Measurements from ENCODE around the gene C1QL4. TPM values are rescaled to one million over a fixed set of nuclear protein-coding genes. Genes with fewer than 3 reads are reported as not detected.

The C1QL4 gene
- total and polyA plus RNA-seq, 2 of the 8 experiments (the other 6 are each of a cell fraction or from before 2014, with no cell fraction given) = 0.28 to 0.63 TPM

- Histone ChIP-seq H4K5ac (ENCODE audit: insufficient read length, low read depth, low read length) (no peak overlapping the region), H2AK5ac (ENCODE audit: low read depth, low read length) (no peak overlapping the region), H3K27ac (ENCODE audit: low read depth, low read length) (no peak overlapping the region), H3K4me3 (ENCODE audit: extremely low read depth in 1 of 4, insufficient read depth in 2 of 4, low read depth in 3 of 4, low read length in 4 of 4) (peak overlapping the region; percentile 9 to 51 (median 22); a peak in 4 of 8 replicates), H4K8ac (ENCODE audit: extremely low read depth, insufficient read depth, low read length) (no peak overlapping the region), H3K79me2 (ENCODE audit: control insufficient read depth in 1 of 2, insufficient read depth in 2 of 2, low read length in 2 of 2) (no peaks in the 10 kb centered on the region), H3K56ac (replicated peaks; ENCODE audit: insufficient read length, low read depth, low read length) (no peak overlapping the region), H3K27me3 (replicated peaks in 1 of 4; ENCODE audit: control insufficient read depth in 3 of 4, extremely low read depth in 1 of 4, insufficient read depth in 3 of 4, low read length in 3 of 4) (peaks cover 44 to 63% (median 55%) of the 10 kb centered on the region in 4 experiments), H3K4me1 (replicated peaks in 1 of 4; ENCODE audit: control insufficient read depth in 3 of 4, insufficient read depth in 4 of 4, low read length in 3 of 4) (peaks cover 0 to 9% (median 4%) of the 10 kb centered on the region in 4 experiments; a peak in 6 of 7 replicates), H3K9me3 (ENCODE audit: insufficient read depth in 2 of 2, low read depth in 1 of 2, low read length in 1 of 2) (peaks cover 0 to 6% of the 10 kb centered on the region in 2 experiments; a peak in 1 of 4 replicates), H4K91ac (replicated peaks; ENCODE audit: insufficient read length, low read length) (no peak overlapping the region), H2BK120ac (replicated peaks; ENCODE audit: low read depth, low read length) (no peak overlapping the region), H3K4ac (replicated peaks; ENCODE audit: insufficient read length, low read depth, low read length) (no peak overlapping the region), H3K36me3 (ENCODE audit: control insufficient read depth in 2 of 4, insufficient read depth in 4 of 4, low read length in 3 of 4) (peaks cover 5 to 24% (median 13%) of the 10 kb centered on the region in 4 experiments; a peak in 7 of 8 replicates), H2AFZ (ENCODE audit: low read length) (no peak overlapping the region), H4K20me1 (replicated peaks in 1 of 2; ENCODE audit: control insufficient read depth in 1 of 2, insufficient read depth in 2 of 2, low read length in 2 of 2) (peaks cover 8 to 9% of the 10 kb centered on the region in 2 experiments), H3K23me2 (ENCODE audit: low read depth, low read length) (peaks cover 7% of the 10 kb centered on the region; the same call in 1 of the 2 replicates), H3K23ac (ENCODE audit: insufficient read length) (no peak overlapping the region), H3K9ac (replicated peaks in 1 of 4; ENCODE audit: extremely low read depth in 1 of 4, low read depth in 3 of 4, low read length in 3 of 4) (no peak overlapping the region), H2BK15ac (ENCODE audit: low read length) (no peak overlapping the region), H3K4me2 (ENCODE audit: insufficient read depth in 1 of 2, low read depth in 2 of 2, low read length in 2 of 2) (peak overlapping the region; percentile 62 to 85), H3K18ac (ENCODE audit: extremely low read depth, low read length) (no peak overlapping the region; the same call in 1 of the 2 replicates), H2BK20ac (ENCODE audit: low read length) (no peak overlapping the region), H2BK5ac (ENCODE audit: low read depth, low read length) (no peak overlapping the region), H2BK12ac (ENCODE audit: low read depth, low read length) (no peak overlapping the region), H3K79me1 (ENCODE audit: low read depth, low read length) (no peaks in the 10 kb centered on the region), H3K14ac (ENCODE audit: insufficient read length) (no peak overlapping the region)
- FAIRE-seq (no peak), DNase-seq (ENCODE audit: low read depth in 1 of 2, low spot score in 2 of 2) (no peak)
- WGBS, 2 experiments (ENCODE audit: extremely low coverage in 1 of 2, insufficient coverage in 1 of 2, insufficient read length in 1 of 2, insufficient replicate concordance in 2 of 2, low coverage in 1 of 2, low lambda C conversion rate in 2 of 2, missing lambda C conversion rate in 1 of 2) = 56% methylated on average over 23 of the region's 40 CpGs; no CpG with 5 or more reads in 1 of the 2 experiments
- ChIA-PET CTCF (ENCODE audit: partially characterized antibody) (interaction anchor here (0.6 to 12.7 kb wide), 12 partner anchors 10 to 247 kb away, joined by 3 to 276 read pairs (median 18); partner anchors contain the start of genes DNAJC22, PRPH and TROAP), POLR2A (ENCODE audit: partially characterized antibody) (interaction anchor here (1.1 to 6.2 kb wide), 8 partner anchors 10 to 224 kb away, joined by 3 to 37 read pairs (median 6); partner anchors contain the start of gene TROAP)
- TF ChIP-seq, protein P1, sequence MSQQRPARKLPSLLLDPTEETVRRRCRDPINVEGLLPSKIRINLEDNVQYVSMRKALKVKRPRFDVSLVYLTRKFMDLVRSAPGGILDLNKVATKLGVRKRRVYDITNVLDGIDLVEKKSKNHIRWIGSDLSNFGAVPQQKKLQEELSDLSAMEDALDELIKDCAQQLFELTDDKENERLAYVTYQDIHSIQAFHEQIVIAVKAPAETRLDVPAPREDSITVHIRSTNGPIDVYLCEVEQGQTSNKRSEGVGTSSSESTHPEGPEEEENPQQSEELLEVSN (IDR thresholded peaks at IDR 0.05) = peak; percentile 58; the same call in 1 of the 2 replicates
- peak; percentile 15; the same call in 1 of the 2 replicates for TF ChIP-seq CREB1 (IDR thresholded peaks at IDR 0.05)
- TF ChIP-seq PHF8 (conservative IDR thresholded peaks at IDR 0.05; ENCODE audit: low read depth, low read length) = no peak
- no peak for TF ChIP-seq FOSL1 (IDR thresholded peaks at IDR 0.05; ENCODE audit: insufficient read depth, low read depth, low read length)
- TF ChIP-seq TAF7 (optimal IDR thresholded peaks at IDR 0.05; ENCODE audit: borderline replicate concordance, low read depth, low read length) = no peak
- no peak for TF ChIP-seq TBP (IDR thresholded peaks at IDR 0.05; ENCODE audit: low read depth, low read length)
- no peak for TF ChIP-seq EP300 (IDR thresholded peaks at IDR 0.05; ENCODE audit: borderline replicate concordance in 1 of 2, low read depth in 2 of 2, low read length in 2 of 2)
- peak; percentile 63 for TF ChIP-seq EZH2 (IDR thresholded peaks at IDR 0.05; ENCODE audit: low read depth, low read length, severe bottlenecking)
These were observed 4.1 kb downstream of the C1QL4 start for GRCh38 chr12:49332891-49333371.

Data from H1 (cell line).